SK-N-SH treated with all-trans-retinoic acid at 6 μM for 48 hours (cell line): ENCODE results near the gene OR4E2.

Source experiments
- ARNTL ChIP-seq: fragments of 450-650 bp; formaldehyde crosslinking; IDR thresholded peaks from 2 replicates; pipeline ENCODE4 v1.5.0; 2020; ENCODE audit warnings: low read depth, mild to moderate bottlenecking, moderate library complexity, borderline replicate concordance
- CSDC2 ChIP-seq: fragments of 250-450 bp; sonication (Bioruptor Pico); IDR thresholded peaks from 2 replicates; pipeline ENCODE4 v1.5.0; 2020; ENCODE audit warnings: mild to moderate bottlenecking, moderate library complexity
- GLIS3 ChIP-seq: fragments of 250-450 bp; sonication (Bioruptor Pico); IDR thresholded peaks from 2 replicates; pipeline ENCODE4 v1.5.0; 2020; ENCODE audit warnings: mild to moderate bottlenecking, moderate library complexity
- OSR1 ChIP-seq: fragments of 250-450 bp; sonication (Bioruptor Pico); IDR thresholded peaks from 2 replicates; pipeline ENCODE4 v1.8.0; 2022; ENCODE audit warnings: moderate library complexity, mild to moderate bottlenecking, inconsistent platforms
- TCF4 ChIP-seq: fragments of 250-450 bp; sonication (Bioruptor Pico); IDR thresholded peaks from 2 replicates; pipeline ENCODE4 v1.8.0; 2021; ENCODE audit warnings: mild to moderate bottlenecking, moderate library complexity, borderline replicate concordance
- TOX ChIP-seq: fragments of 250-450 bp; sonication (Bioruptor Pico); IDR thresholded peaks from 2 replicates; pipeline ENCODE4 v1.8.0; 2021; ENCODE audit warnings: mild to moderate bottlenecking, moderate library complexity, borderline replicate concordance
- ZC3H10 ChIP-seq: fragments of 250-450 bp; sonication (Bioruptor Pico); IDR thresholded peaks from 2 replicates; pipeline ENCODE4 v1.5.1; 2021; ENCODE audit warnings: mild to moderate bottlenecking, moderate library complexity
- ZFP3 ChIP-seq: fragments of 250-450 bp; sonication (Bioruptor Pico); IDR thresholded peaks from 2 replicates; pipeline ENCODE4 v1.5.0; 2020; ENCODE audit warnings: mild to moderate bottlenecking, moderate library complexity
- ZFP30 ChIP-seq: fragments of 450-650 bp; formaldehyde crosslinking; IDR thresholded peaks from 2 replicates; pipeline ENCODE4 v1.5.0; 2022; ENCODE audit warnings: mild to moderate bottlenecking, moderate library complexity
- ZNF565 ChIP-seq: fragments of 450-650 bp; formaldehyde crosslinking; conservative IDR thresholded peaks from 2 replicates; pipeline ENCODE4 v1.5.0; 2020; ENCODE audit warnings: low read depth, mild to moderate bottlenecking, moderate library complexity
- ZNF8 ChIP-seq: fragments of 450-650 bp; formaldehyde crosslinking; IDR thresholded peaks from 2 replicates; pipeline ENCODE4 v1.5.0; 2020; ENCODE audit warnings: mild to moderate bottlenecking, moderate library complexity
- TF ChIP-seq, protein P1 (sequence below): fragments of 250-450 bp; sonication (Bioruptor Pico); IDR thresholded peaks from 2 replicates; pipeline ENCODE4 v1.5.0; 2020; ENCODE audit warnings: mild to moderate bottlenecking, moderate library complexity
- TF ChIP-seq, protein P2 (sequence below): fragments of 250-450 bp; sonication (Bioruptor Pico); IDR thresholded peaks from 2 replicates; pipeline ENCODE4 v1.8.0; 2020; ENCODE audit warnings: mild to moderate bottlenecking, moderate library complexity, borderline replicate concordance

DNA sequence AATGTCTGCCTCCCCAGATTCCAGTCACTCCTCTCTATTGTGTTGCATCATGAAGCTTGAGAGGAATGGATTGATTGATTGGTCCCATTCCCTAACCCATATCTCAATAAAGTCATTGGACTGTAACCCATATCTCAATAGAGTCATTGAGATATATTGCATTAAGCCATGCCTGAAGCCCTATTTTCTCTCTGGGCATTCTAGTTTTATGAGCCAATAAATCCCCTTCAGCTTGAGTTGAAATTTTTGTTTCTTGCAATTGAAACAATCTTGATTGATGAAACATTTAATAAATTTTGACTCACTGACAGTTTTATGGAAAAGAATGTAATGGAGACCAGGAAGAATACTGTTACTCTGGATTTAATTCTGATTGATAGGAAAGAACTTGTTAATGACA lies 40.8 kb downstream of the OR4E2 start:
- TF ChIP-seq, protein P1, sequence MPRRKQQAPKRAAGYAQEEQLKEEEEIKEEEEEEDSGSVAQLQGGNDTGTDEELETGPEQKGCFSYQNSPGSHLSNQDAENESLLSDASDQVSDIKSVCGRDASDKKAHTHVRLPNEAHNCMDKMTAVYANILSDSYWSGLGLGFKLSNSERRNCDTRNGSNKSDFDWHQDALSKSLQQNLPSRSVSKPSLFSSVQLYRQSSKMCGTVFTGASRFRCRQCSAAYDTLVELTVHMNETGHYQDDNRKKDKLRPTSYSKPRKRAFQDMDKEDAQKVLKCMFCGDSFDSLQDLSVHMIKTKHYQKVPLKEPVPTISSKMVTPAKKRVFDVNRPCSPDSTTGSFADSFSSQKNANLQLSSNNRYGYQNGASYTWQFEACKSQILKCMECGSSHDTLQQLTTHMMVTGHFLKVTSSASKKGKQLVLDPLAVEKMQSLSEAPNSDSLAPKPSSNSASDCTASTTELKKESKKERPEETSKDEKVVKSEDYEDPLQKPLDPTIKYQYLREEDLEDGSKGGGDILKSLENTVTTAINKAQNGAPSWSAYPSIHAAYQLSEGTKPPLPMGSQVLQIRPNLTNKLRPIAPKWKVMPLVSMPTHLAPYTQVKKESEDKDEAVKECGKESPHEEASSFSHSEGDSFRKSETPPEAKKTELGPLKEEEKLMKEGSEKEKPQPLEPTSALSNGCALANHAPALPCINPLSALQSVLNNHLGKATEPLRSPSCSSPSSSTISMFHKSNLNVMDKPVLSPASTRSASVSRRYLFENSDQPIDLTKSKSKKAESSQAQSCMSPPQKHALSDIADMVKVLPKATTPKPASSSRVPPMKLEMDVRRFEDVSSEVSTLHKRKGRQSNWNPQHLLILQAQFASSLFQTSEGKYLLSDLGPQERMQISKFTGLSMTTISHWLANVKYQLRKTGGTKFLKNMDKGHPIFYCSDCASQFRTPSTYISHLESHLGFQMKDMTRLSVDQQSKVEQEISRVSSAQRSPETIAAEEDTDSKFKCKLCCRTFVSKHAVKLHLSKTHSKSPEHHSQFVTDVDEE (CRISPR knock-in tag), result no peak
- TF ChIP-seq, protein P2, sequence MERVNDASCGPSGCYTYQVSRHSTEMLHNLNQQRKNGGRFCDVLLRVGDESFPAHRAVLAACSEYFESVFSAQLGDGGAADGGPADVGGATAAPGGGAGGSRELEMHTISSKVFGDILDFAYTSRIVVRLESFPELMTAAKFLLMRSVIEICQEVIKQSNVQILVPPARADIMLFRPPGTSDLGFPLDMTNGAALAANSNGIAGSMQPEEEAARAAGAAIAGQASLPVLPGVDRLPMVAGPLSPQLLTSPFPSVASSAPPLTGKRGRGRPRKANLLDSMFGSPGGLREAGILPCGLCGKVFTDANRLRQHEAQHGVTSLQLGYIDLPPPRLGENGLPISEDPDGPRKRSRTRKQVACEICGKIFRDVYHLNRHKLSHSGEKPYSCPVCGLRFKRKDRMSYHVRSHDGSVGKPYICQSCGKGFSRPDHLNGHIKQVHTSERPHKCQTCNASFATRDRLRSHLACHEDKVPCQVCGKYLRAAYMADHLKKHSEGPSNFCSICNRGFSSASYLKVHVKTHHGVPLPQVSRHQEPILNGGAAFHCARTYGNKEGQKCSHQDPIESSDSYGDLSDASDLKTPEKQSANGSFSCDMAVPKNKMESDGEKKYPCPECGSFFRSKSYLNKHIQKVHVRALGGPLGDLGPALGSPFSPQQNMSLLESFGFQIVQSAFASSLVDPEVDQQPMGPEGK, result no peak
- TF ChIP-seq ZC3H10 (CRISPR knock-in tag), result no peak
- no peak for TF ChIP-seq TOX (CRISPR knock-in tag)
- no peak for TF ChIP-seq ZFP3 (CRISPR knock-in tag)
- no peak for TF ChIP-seq ZFP30
- no peak for TF ChIP-seq ZNF8 (CRISPR knock-in tag)
- no peak for TF ChIP-seq ZNF565 (CRISPR knock-in tag)
- TF ChIP-seq ARNTL (CRISPR knock-in tag), result no peak
- no peak for TF ChIP-seq TCF4 (CRISPR knock-in tag)
- TF ChIP-seq OSR1 (CRISPR knock-in tag), result no peak
- no peak for TF ChIP-seq GLIS3
- TF ChIP-seq CSDC2 (CRISPR knock-in tag), result no peak
